ENCODE results near the gene SEC11C. TPM values are rescaled to one million over a fixed set of nuclear protein-coding genes. Genes with fewer than 3 reads are reported as not detected.

Gene SEC11C
- total and polyA plus RNA-seq, 4 experiments from 2014 or later = 85.1 to 271 (median 151) TPM

DNA sequence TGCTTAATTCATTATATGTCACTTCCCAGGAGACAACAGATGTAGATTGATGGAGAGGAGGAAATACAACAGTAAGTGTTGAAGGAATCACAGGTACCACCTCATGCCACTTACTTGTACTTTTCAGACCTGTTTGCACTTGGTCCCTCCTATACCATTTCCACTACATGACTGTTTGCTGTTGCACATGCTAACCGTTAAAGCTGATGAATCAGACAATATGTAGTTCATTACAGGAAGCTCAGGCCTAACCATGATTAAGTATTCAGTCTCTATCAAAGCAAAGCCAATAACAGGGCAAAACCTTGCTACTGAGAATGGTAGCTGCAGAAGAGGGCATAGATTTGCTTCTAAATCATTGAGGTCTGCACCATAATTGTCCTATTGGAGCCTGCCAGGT lies 50.1 kb downstream of the SEC11C start:
- no peak overlapping the region for H3K27ac ChIP-seq (ENCODE audit: low read depth, low read length)
- H3K4me3 Mint-ChIP-seq = no peak overlapping the region
- peaks cover 3% of the 10 kb centered on the region for H3K27me3 ChIP-seq (ENCODE audit: insufficient read depth, low read length)
- H3K4me3 ChIP-seq (ENCODE audit: low read length in 2 of 2) = no peak overlapping the region
- ChIA-PET CTCF (ENCODE audit: partially characterized antibody) (no interaction called here), POLR2A (ENCODE audit: partially characterized antibody) (no interaction called here)
- peaks cover 1 to 4% of the 10 kb centered on the region in 2 donors for H3K27me3 Mint-ChIP-seq
- H3K27ac Mint-ChIP-seq = no peak overlapping the region
- H3K9me3 ChIP-seq (ENCODE audit: control insufficient read depth in 1 of 2, low read length in 2 of 2) = no peaks in the 10 kb centered on the region
- no peaks in the 10 kb centered on the region for H3K4me1 Mint-ChIP-seq
- no peak for DNase-seq
- no peaks in the 10 kb centered on the region for H3K36me3 ChIP-seq (ENCODE audit: insufficient read depth, low read length)
- no peaks in the 10 kb centered on the region for H3K4me1 ChIP-seq (ENCODE audit: insufficient read depth, low read length)
- intact Hi-C loops (cut with micrococcal nuclease) = no loop called here
- no peaks in the 10 kb centered on the region for H3K36me3 Mint-ChIP-seq
- peaks cover 0 to 3% (median 0%) of the 10 kb centered on the region in 8 donors for H3K9me3 Mint-ChIP-seq

DNA sequence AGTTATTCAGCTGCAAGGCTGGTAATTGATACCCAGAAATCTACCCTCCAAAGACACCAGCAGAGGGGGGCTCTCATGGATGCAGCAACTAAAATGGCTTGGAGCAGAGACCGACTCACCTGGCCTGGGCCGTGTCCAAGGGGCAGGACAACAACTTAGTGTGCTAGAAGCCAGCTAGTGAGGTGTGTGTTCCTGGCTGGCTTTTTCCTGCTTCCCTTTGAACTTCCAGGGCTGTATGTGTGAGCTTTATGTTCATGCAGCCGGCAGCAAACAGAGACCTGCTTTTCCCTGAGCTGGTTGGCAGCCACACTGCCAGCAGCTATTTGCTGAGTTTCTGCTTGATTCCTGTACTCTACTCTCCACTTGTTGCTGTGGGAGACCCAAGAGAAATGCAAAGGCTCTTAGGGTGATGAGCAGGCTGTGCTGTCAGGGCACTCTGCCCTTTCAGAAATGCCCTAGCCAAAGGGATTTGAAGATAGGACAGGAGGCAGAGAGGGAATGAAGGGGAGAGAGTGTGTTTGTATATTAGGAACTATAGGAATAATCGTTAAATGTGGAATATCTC lies 56.6 kb downstream of the SEC11C start:
- Mint-ChIP-seq H3K36me3 (no peaks in the 10 kb centered on the region), H3K27ac (no peak overlapping the region), H3K4me3 (no peak overlapping the region), H3K9me3 (peaks cover 0 to 3% (median 0%) of the 10 kb centered on the region in 8 donors), H3K4me1 (no peaks in the 10 kb centered on the region), H3K27me3 (peaks cover 16 to 29% of the 10 kb centered on the region in 2 donors)
- Histone ChIP-seq H3K4me3 (ENCODE audit: low read length in 2 of 2) (no peak overlapping the region), H3K27ac (ENCODE audit: low read depth, low read length) (no peak overlapping the region), H3K9me3 (ENCODE audit: control insufficient read depth in 1 of 2, low read length in 2 of 2) (no peaks in the 10 kb centered on the region), H3K4me1 (ENCODE audit: insufficient read depth, low read length) (no peaks in the 10 kb centered on the region), H3K36me3 (ENCODE audit: insufficient read depth, low read length) (no peaks in the 10 kb centered on the region), H3K27me3 (ENCODE audit: insufficient read depth, low read length) (peaks cover 3% of the 10 kb centered on the region)
- POLR2A ChIA-PET (ENCODE audit: partially characterized antibody) = no interaction called here
- CTCF ChIA-PET (ENCODE audit: partially characterized antibody) = no interaction called here
- intact Hi-C loops (cut with micrococcal nuclease) = no loop called here
- DNase-seq = no peak

DNA sequence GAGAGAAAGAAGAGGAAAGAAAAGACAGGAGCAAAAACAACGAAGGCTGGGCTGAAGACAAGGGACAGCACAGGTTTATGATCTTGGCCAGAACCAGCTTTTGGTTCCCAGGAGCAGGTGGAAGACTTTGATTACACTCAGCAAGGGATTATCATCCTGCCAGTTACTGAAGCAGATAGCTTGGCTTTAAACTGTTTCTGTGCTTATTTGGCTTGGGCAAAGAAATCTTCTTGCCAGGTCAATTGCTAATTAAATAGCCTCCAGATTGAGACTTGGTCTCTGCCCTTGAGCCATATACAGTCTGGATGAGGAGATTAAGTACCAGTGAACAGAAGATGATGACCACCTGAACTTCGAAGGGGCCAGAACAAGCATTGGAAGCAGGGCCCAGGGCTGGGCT lies 58.0 kb downstream of the SEC11C start:
- ChIA-PET POLR2A (ENCODE audit: partially characterized antibody) (interaction anchor here (0.5 kb wide), 1 partner anchor 23 kb away, joined by 4 read pairs; no protein-coding TSS in a partner anchor), CTCF (ENCODE audit: partially characterized antibody) (no interaction called here)
- Histone ChIP-seq H3K4me1 (ENCODE audit: insufficient read depth, low read length) (no peaks in the 10 kb centered on the region), H3K4me3 (ENCODE audit: low read length in 2 of 2) (no peak overlapping the region), H3K27me3 (ENCODE audit: insufficient read depth, low read length) (peaks cover 3% of the 10 kb centered on the region), H3K9me3 (ENCODE audit: control insufficient read depth in 1 of 2, low read length in 2 of 2) (no peaks in the 10 kb centered on the region), H3K36me3 (ENCODE audit: insufficient read depth, low read length) (no peaks in the 10 kb centered on the region), H3K27ac (ENCODE audit: low read depth, low read length) (no peak overlapping the region)
- DNase-seq = no peak
- Mint-ChIP-seq H3K36me3 (no peaks in the 10 kb centered on the region), H3K9me3 (no peaks in the 10 kb centered on the region), H3K27ac (peak overlapping the region in 1 of 7 donors; percentile 5), H3K4me1 (no peaks in the 10 kb centered on the region), H3K4me3 (no peak overlapping the region), H3K27me3 (peaks cover 15 to 31% of the 10 kb centered on the region in 2 donors)
- intact Hi-C loops (cut with micrococcal nuclease) = no loop called here

DNA sequence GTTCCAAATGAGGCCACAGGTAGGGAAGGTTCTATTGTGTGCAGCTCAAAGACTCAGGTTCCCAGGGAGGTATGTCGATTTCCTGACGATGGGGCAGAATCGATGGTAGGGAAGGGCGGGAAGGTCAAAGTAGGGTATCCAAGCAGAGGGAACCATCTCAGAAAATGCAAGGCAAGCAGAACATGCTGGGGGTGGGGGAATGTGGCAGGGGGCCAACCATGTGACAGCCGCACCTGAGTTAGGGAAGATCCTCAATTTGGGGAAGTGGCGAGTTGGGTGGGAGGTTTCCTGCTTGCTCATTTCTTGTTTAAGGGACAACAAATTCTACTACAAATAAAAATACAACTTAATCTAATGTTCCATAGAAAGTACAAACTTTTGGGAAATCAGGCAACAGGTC lies 58.5 kb downstream of the SEC11C start:
- ChIA-PET POLR2A (ENCODE audit: partially characterized antibody) (interaction anchor here (0.5 kb wide), 1 partner anchor 24 kb away, joined by 4 read pairs; no protein-coding TSS in a partner anchor), CTCF (ENCODE audit: partially characterized antibody) (no interaction called here)
- Histone ChIP-seq H3K9me3 (ENCODE audit: control insufficient read depth in 1 of 2, low read length in 2 of 2) (no peaks in the 10 kb centered on the region), H3K36me3 (ENCODE audit: insufficient read depth, low read length) (no peaks in the 10 kb centered on the region), H3K27me3 (ENCODE audit: insufficient read depth, low read length) (peaks cover 3% of the 10 kb centered on the region), H3K4me1 (ENCODE audit: insufficient read depth, low read length) (no peaks in the 10 kb centered on the region), H3K4me3 (ENCODE audit: low read length in 2 of 2) (no peak overlapping the region), H3K27ac (ENCODE audit: low read depth, low read length) (no peak overlapping the region)
- DNase-seq = no peak
- Mint-ChIP-seq H3K4me3 (no peak overlapping the region), H3K9me3 (no peaks in the 10 kb centered on the region), H3K27ac (no peak overlapping the region), H3K4me1 (no peaks in the 10 kb centered on the region), H3K36me3 (no peaks in the 10 kb centered on the region), H3K27me3 (peaks cover 15 to 31% of the 10 kb centered on the region in 2 donors)
- intact Hi-C loops (cut with micrococcal nuclease) = no loop called here

DNA sequence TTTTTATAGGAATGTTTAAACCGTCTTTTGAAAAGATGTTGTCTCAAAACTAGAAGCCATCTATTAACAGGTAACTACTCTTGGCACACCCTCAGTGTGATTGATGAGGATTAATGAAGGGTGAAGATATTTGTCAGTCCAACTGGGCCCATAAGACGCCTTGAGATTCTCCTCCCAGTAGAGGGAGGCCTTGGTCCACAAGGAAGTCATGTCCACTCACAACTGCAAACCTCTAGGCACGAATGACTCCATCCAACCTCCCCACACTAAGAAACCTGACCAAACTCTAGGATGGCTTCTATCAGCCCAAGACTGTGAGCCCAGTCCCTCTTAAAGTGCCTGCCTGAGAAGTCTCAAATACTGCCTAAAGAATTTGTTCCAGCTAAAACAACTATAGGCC lies 61.1 kb downstream of the SEC11C start:
- intact Hi-C loops (cut with micrococcal nuclease) = no loop called here
- ChIA-PET CTCF (ENCODE audit: partially characterized antibody) (interaction anchor here (0.9 kb wide), 1 partner anchor 31 kb away, joined by 3 read pairs; no protein-coding TSS in a partner anchor), POLR2A (ENCODE audit: partially characterized antibody) (no interaction called here)
- no peak for DNase-seq
- Mint-ChIP-seq H3K9me3 (no peaks in the 10 kb centered on the region), H3K4me3 (no peak overlapping the region), H3K36me3 (no peaks in the 10 kb centered on the region), H3K4me1 (no peaks in the 10 kb centered on the region), H3K27me3 (peaks cover 16 to 32% of the 10 kb centered on the region in 2 donors), H3K27ac (no peak overlapping the region)
- H3K4me3 ChIP-seq (ENCODE audit: low read length in 2 of 2) = no peak overlapping the region
- no peaks in the 10 kb centered on the region for H3K36me3 ChIP-seq (ENCODE audit: insufficient read depth, low read length)
- H3K4me1 ChIP-seq (ENCODE audit: insufficient read depth, low read length) = no peaks in the 10 kb centered on the region
- H3K9me3 ChIP-seq (ENCODE audit: control insufficient read depth in 1 of 2, low read length in 2 of 2) = no peaks in the 10 kb centered on the region
- H3K27ac ChIP-seq (ENCODE audit: low read depth, low read length) = no peak overlapping the region
- no peaks in the 10 kb centered on the region for H3K27me3 ChIP-seq (ENCODE audit: insufficient read depth, low read length)

DNA sequence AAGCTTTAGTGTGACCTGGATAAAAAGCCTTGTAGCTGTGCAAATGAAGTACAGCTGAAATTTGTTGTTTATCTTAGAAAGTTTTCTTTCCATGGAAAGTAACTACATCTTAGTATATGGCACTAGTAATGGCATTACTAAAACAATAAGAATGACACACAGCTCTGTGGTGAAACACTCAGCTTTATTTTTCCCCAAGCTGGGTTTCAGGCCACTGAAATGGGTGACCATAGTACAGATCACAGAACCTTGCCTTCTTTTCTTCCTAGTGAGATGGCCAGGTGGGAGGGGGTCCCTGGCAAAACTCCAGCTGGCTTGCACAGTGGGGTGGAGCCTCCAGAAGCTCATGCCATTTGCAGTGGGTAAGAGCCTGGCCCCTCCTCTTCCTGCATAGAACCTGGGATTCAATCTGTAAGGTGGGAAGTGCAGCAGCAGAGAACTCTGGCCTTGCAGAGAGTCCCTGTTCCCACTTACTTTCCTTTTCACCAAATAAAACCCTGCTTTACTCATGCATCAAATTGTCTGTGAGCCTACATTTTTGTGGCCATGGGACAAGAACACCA lies 62.7 kb downstream of the SEC11C start:
- intact Hi-C loops (cut with micrococcal nuclease) = no loop called here
- H3K36me3 Mint-ChIP-seq = no peaks in the 10 kb centered on the region
- ChIA-PET CTCF (ENCODE audit: partially characterized antibody) (no interaction called here), POLR2A (ENCODE audit: partially characterized antibody) (no interaction called here)
- Histone ChIP-seq H3K36me3 (ENCODE audit: insufficient read depth, low read length) (no peaks in the 10 kb centered on the region), H3K9me3 (ENCODE audit: control insufficient read depth in 1 of 2, low read length in 2 of 2) (no peaks in the 10 kb centered on the region), H3K27ac (ENCODE audit: low read depth, low read length) (no peak overlapping the region), H3K4me1 (ENCODE audit: insufficient read depth, low read length) (no peaks in the 10 kb centered on the region), H3K27me3 (ENCODE audit: insufficient read depth, low read length) (no peaks in the 10 kb centered on the region), H3K4me3 (ENCODE audit: low read length in 2 of 2) (no peak overlapping the region)
- no peak overlapping the region for H3K4me3 Mint-ChIP-seq
- no peaks in the 10 kb centered on the region for H3K9me3 Mint-ChIP-seq
- DNase-seq = no peak
- no peaks in the 10 kb centered on the region for H3K4me1 Mint-ChIP-seq
- H3K27me3 Mint-ChIP-seq = peaks cover 19 to 30% of the 10 kb centered on the region in 2 donors
- H3K27ac Mint-ChIP-seq = no peak overlapping the region

DNA sequence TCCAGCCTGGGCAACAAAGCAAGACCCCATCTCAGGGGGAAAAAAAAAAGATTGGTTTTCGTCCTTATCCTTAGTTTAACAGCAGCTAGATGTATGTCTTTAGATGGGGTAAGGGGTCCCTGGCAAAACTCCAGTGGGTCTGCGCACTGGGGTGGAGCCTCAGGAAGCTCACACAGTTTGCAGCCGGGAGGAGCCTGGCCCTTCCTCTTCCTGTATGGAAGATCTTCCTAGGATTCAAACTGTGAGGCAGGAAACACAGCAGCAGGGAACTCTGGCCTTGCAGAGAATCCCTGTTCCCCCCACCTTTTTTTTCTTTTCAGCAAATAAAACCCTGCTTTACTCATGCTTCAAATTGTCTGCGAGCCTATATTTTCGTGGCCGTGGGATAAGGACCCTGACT lies 67.8 kb downstream of the SEC11C start:
- H3K27ac Mint-ChIP-seq = no peak overlapping the region
- Histone ChIP-seq H3K4me3 (ENCODE audit: low read length in 2 of 2) (no peak overlapping the region), H3K4me1 (ENCODE audit: insufficient read depth, low read length) (no peaks in the 10 kb centered on the region), H3K27me3 (ENCODE audit: insufficient read depth, low read length) (no peaks in the 10 kb centered on the region), H3K9me3 (ENCODE audit: control insufficient read depth in 1 of 2, low read length in 2 of 2) (no peaks in the 10 kb centered on the region), H3K27ac (ENCODE audit: low read depth, low read length) (no peak overlapping the region), H3K36me3 (ENCODE audit: insufficient read depth, low read length) (no peaks in the 10 kb centered on the region)
- H3K4me3 Mint-ChIP-seq = no peak overlapping the region
- H3K9me3 Mint-ChIP-seq = no peaks in the 10 kb centered on the region
- DNase-seq = no peak
- intact Hi-C loops (cut with micrococcal nuclease) = no loop called here
- ChIA-PET CTCF (ENCODE audit: partially characterized antibody) (no interaction called here), POLR2A (ENCODE audit: partially characterized antibody) (no interaction called here)
- H3K4me1 Mint-ChIP-seq = no peaks in the 10 kb centered on the region
- H3K27me3 Mint-ChIP-seq = peaks cover 11 to 18% of the 10 kb centered on the region in 2 donors
- H3K36me3 Mint-ChIP-seq = no peaks in the 10 kb centered on the region

Measured in CD4-positive, alpha-beta memory T cell (primary cell).